A549 (cell line): ENCODE results near the gene VDR. TPM values are rescaled to one million over a fixed set of nuclear protein-coding genes. Genes with fewer than 3 reads are reported as not detected.

Source experiments
- ATAC-seq, 2 experiments: fragments of 200-7000 bp in 1 of 2; fragments of >200 bp in 1 of 2; cut with Nextera tagmentation in 1 of 2; cut with Tn5 transposase in 1 of 2; 3 replicates each; pipeline versions ENCODE4 v1.8.0 to v1.9.1; 2018 to 2020; ENCODE audit warnings: mild to moderate bottlenecking in 1 of 2, moderate library complexity in 1 of 2
- CTCF ChIA-PET: fragments of 300-600 bp; sonication (Branson Sonifier 250); formaldehyde crosslinking; extraction: SDS; loops from one replicate; lab custom pipeline; 2021; ENCODE audit warnings: antibody characterized with exemption, inconsistent platforms; lab: Yijun Ruan, JAX
- POLR2A ChIA-PET: fragments of 350-600 bp; formaldehyde crosslinking; extraction: SDS; loops from one replicate; lab custom pipeline; 2021; ENCODE audit warnings: antibody characterized with exemption, inconsistent platforms; lab: Yijun Ruan, JAX
- DNase-seq, 2 experiments: peaks; one replicate each; pipeline versions ENCODE4 v3.0.0 to v3.0.0-alpha.2; 2011 to 2016; ENCODE audit warnings: low read depth in 1 of 2, low spot score in 1 of 2
- FAIRE-seq: peaks from 2 replicates; lab custom pipeline; 2011; peaks lifted over from hg19 to GRCh38; lab: Jason Lieb, UNC
- H3K27ac ChIP-seq, 2 experiments: fragments of >200 bp; sonication (Bioruptor Twin); formaldehyde crosslinking; 3 replicates each; pipeline ENCODE4 v1.5.1; 2016 to 2017
- H3K4me1 ChIP-seq: fragments of >200 bp; sonication (Bioruptor Twin); formaldehyde crosslinking; 3 replicates; pipeline ENCODE4 v1.6.1; 2016
- H3K4me2 ChIP-seq: fragments of >200 bp; sonication (Bioruptor Twin); formaldehyde crosslinking; 3 replicates; pipeline ENCODE4 v1.6.1; 2016
- H3K4me3 ChIP-seq: fragments of >200 bp; sonication (Bioruptor Twin); formaldehyde crosslinking; 3 replicates; pipeline ENCODE4 v1.5.1; 2016
- H3K9me3 ChIP-seq: fragments of >200 bp; sonication (Bioruptor Twin); formaldehyde crosslinking; 3 replicates; pipeline ENCODE4 v1.6.1; 2016
- BHLHE40 ChIP-seq: IDR thresholded peaks from 2 replicates; pipeline ENCODE4 v1.6.1; 2012; ENCODE audit warnings: low read depth, low read length, inconsistent platforms
- CBX2 ChIP-seq: fragments of 200-600 bp; sonication (generic); IDR thresholded peaks from 2 replicates; pipeline ENCODE4 v1.6.1; 2016; ENCODE audit warnings: low read depth, mild to moderate bottlenecking, borderline replicate concordance
- CEBPB ChIP-seq, 2 experiments: fragments of >200 bp in 1 of 2; sonication (Bioruptor Twin) in 1 of 2; formaldehyde crosslinking in 1 of 2; IDR thresholded peaks; 2 replicates each; pipeline ENCODE4 v1.6.1; 2012 to 2016
- EHMT2 ChIP-seq: fragments of 200-600 bp; sonication (generic); IDR thresholded peaks from 2 replicates; pipeline ENCODE4 v1.6.1; 2016; ENCODE audit warnings: antibody characterized with exemption, low read depth, mild to moderate bottlenecking, moderate library complexity
- EP300 ChIP-seq, 2 experiments: fragments of >200 bp; sonication (Bioruptor Twin); formaldehyde crosslinking; IDR thresholded peaks; 2 replicates in 1 of 2; 3 replicates in 1 of 2; pipeline ENCODE4 v1.6.1; 2016 to 2017
- ESRRA ChIP-seq: fragments of 150-350 bp; IDR thresholded peaks from 2 replicates; pipeline ENCODE4 v1.6.1; 2014; ENCODE audit warnings: mild to moderate bottlenecking, low read length, borderline replicate concordance
- FOSB ChIP-seq: fragments of 250-450 bp; sonication (Bioruptor Pico); IDR thresholded peaks from 2 replicates; pipeline ENCODE4 v1.5.0; 2020; ENCODE audit warnings: mild to moderate bottlenecking, moderate library complexity
- FOSL2 ChIP-seq, 2 experiments: fragments of 450-650 bp in 1 of 2; fragments of >200 bp in 1 of 2; sonication (Bioruptor Twin) in 1 of 2; formaldehyde crosslinking; IDR thresholded peaks; 2 replicates each; pipeline versions ENCODE4 v1.5.0 to v1.6.1; 2016 to 2020; ENCODE audit warnings: mild to moderate bottlenecking in 1 of 2, moderate library complexity in 1 of 2
- HEYL ChIP-seq: fragments of 250-450 bp; sonication (Bioruptor Pico); IDR thresholded peaks from 2 replicates; pipeline ENCODE4 v1.8.0; 2021; ENCODE audit warnings: mild to moderate bottlenecking, moderate library complexity
- HOXB13 ChIP-seq: fragments of 250-450 bp; sonication (Bioruptor Pico); IDR thresholded peaks from 2 replicates; pipeline ENCODE4 v1.5.0; 2020; ENCODE audit warnings: low read depth, mild to moderate bottlenecking, moderate library complexity
- HOXB5 ChIP-seq: fragments of 250-450 bp; sonication (Bioruptor Pico); IDR thresholded peaks from 2 replicates; pipeline ENCODE4 v1.5.0; 2020; ENCODE audit warnings: mild to moderate bottlenecking, moderate library complexity
- JUNB ChIP-seq: fragments of >200 bp; sonication (Bioruptor Twin); formaldehyde crosslinking; IDR thresholded peaks from 2 replicates; pipeline ENCODE4 v1.6.1; 2016
- KDM1A ChIP-seq: fragments of 200-600 bp; sonication (generic); IDR thresholded peaks from 2 replicates; pipeline ENCODE4 v1.6.1; 2016; ENCODE audit warnings: low read depth, mild to moderate bottlenecking
- KDM5A ChIP-seq: fragments of 200-600 bp; sonication (generic); IDR thresholded peaks from 2 replicates; pipeline ENCODE4 v1.6.1; 2016; ENCODE audit warnings: antibody characterized with exemption, mild to moderate bottlenecking
- NFE2L2 ChIP-seq: fragments of 150-350 bp; conservative IDR thresholded peaks from 2 replicates; pipeline ENCODE4 v1.6.1; 2014; ENCODE audit warnings: low read length
- NR3C1 ChIP-seq: fragments of >200 bp; sonication (Bioruptor Twin); formaldehyde crosslinking; IDR thresholded peaks from 3 replicates; pipeline ENCODE4 v1.6.1; 2017
- RFX5 ChIP-seq: fragments of 450-650 bp; IDR thresholded peaks from 2 replicates; pipeline ENCODE4 v1.7.1; 2014; ENCODE audit warnings: antibody characterized with exemption, mild to moderate bottlenecking, moderate library complexity
- TFCP2L1 ChIP-seq: fragments of 250-450 bp; sonication (Bioruptor Pico); IDR thresholded peaks from 2 replicates; pipeline ENCODE4 v1.5.0; 2021; ENCODE audit warnings: mild to moderate bottlenecking
- ZC3H11A ChIP-seq: fragments of 450-650 bp; IDR thresholded peaks from 2 replicates; pipeline ENCODE4 v1.6.1; 2014; ENCODE audit warnings: antibody characterized with exemption, mild to moderate bottlenecking
- ZFP36 ChIP-seq: fragments of 450-650 bp; IDR thresholded peaks from 2 replicates; pipeline ENCODE4 v1.6.1; 2014; ENCODE audit warnings: borderline replicate concordance; ENCODE audit not compliant: partially characterized antibody
- WGBS: methylation state at CpG from one replicate; pipeline ENCODE4 v1.1.6; 2017; ENCODE audit errors: missing lambda C conversion rate; 5-methylcytosine and 5-hydroxymethylcytosine counted together
- polyA plus RNA-seq, 4 experiments: library from polyadenylated mRNA; depleted of rRNA in 3 of 4; stranded (reverse); fragments of >200 nt; fragmentation: RNase III in 1 of 4; extraction: RNeasy Plus Mini Kit Qiagen cat#74134 plus additional on column Dnase treatment in 1 of 4; gene quantifications; 2 replicates in 3 of 4; 3 replicates in 1 of 4; pipeline ENCODE4 v1.2.3, GENCODE V29; 2011 to 2017
- TF ChIP-seq, protein P1 (sequence below): IDR thresholded peaks from 2 replicates; pipeline ENCODE4 v1.6.1; 2012
- TF ChIP-seq, protein P2 (sequence below): IDR thresholded peaks from 2 replicates; pipeline ENCODE4 v1.6.1; 2012
- TF ChIP-seq, protein P3 (sequence below): fragments of 200-600 bp; sonication (generic); IDR thresholded peaks from 2 replicates; pipeline ENCODE4 v1.6.1; 2016; ENCODE audit warnings: antibody characterized with exemption, mild to moderate bottlenecking, moderate library complexity
- TF ChIP-seq, protein P4 (sequence below): IDR thresholded peaks from 2 replicates; pipeline ENCODE4 v1.6.1; 2012; ENCODE audit warnings: low read depth, borderline replicate concordance

Gene VDR
- polyA plus RNA-seq, 2 of the 4 experiments (the other 2 are of a cell fraction), result 1.9 to 2.1 TPM

DNA sequence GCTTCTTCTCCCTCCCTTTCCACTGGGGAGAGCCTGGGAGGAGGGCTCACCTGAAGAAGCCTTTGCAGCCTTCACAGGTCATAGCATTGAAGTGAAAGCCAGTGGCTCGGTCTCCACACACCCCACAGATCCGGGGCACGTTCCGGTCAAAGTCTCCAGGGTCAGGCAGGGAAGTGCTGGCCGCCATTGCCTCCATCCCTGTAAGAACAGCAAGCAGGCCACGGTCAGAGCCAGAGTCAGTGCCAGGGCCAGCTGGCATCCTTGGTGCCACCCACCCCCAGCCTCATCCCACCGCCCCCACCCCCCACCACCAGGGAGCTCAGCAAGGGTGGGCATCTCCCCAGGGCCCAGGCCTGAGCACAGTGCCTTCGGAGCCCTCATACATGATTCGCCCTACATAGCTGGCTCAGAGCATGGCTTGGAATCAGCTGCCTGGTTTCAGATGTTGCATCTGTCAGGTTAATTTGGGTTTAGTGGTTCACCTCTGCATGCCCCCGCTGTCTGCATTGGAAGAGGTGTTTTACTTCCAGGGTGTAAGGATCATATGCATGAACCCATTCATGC lies 25.8 kb downstream of the VDR start:
- ATAC-seq, result no peak
- H3K4me2 ChIP-seq, result no peak overlapping the region
- no peak for TF ChIP-seq BHLHE40
- no peak for TF ChIP-seq NFE2L2
- no peak for TF ChIP-seq JUNB
- TF ChIP-seq ZFP36, result no peak
- TF ChIP-seq, protein P1, sequence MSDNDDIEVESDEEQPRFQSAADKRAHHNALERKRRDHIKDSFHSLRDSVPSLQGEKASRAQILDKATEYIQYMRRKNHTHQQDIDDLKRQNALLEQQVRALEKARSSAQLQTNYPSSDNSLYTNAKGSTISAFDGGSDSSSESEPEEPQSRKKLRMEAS, result no peak
- no peak for TF ChIP-seq FOSB (CRISPR knock-in tag)
- TF ChIP-seq, protein P2, sequence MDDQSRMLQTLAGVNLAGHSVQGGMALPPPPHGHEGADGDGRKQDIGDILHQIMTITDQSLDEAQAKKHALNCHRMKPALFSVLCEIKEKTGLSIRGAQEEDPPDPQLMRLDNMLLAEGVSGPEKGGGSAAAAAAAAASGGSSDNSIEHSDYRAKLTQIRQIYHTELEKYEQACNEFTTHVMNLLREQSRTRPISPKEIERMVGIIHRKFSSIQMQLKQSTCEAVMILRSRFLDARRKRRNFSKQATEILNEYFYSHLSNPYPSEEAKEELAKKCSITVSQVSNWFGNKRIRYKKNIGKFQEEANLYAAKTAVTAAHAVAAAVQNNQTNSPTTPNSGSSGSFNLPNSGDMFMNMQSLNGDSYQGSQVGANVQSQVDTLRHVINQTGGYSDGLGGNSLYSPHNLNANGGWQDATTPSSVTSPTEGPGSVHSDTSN, result no peak
- no peak for TF ChIP-seq EP300 (IDR thresholded peaks at IDR 0.05)
- no peak for TF ChIP-seq ZC3H11A
- TF ChIP-seq KDM5A, result no peak
- TF ChIP-seq, all 56 proteins: peak for 0
- H3K4me3 ChIP-seq, result no peak overlapping the region
- no peak for DNase-seq
- H3K9me3 ChIP-seq, result no peaks in the 10 kb centered on the region
- H3K27ac ChIP-seq, result no peak overlapping the region
- no peak for FAIRE-seq
- CTCF ChIA-PET, result interaction anchor here (0.7 to 2.6 kb wide), 5 partner anchors 9 to 137 kb away, joined by 3 to 16 read pairs (median 5); partner anchors contain the start of gene VDR
- WGBS, result 88% methylated on average over 9 of the region's 10 CpGs
- peaks cover 9% of the 10 kb centered on the region; the same call in 1 of the 3 replicates for H3K4me1 ChIP-seq
- POLR2A ChIA-PET, result no interaction called here

DNA sequence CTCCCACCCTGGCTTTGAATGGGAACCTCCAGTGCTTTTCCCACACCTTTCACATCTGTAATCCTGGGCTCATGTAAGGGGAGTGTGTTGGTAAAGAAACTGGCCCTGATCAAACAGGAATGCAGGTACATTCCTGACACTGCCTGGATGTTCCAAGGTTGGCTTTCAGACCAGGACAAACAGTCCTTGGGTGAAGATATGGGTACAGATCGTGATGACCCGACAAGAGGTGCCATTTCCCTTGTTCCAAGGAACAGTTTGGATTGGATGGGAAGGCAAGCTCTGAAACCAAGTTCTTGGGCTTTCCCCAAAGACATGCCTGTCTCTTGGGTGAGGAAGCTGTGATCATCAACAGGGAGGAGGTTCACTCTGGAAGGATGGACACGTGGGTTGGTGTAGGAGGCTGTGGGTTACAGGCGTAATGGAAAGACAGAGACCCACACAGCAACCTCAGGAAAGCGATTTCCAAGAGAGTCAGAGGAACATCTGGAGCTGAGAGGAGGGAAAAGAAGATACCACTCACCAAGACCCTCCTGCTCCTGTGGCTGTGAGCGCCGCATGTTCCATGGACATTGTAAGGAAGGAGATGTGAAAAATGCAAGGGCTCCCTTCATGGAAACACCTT lies 26.4 kb downstream of the VDR start:
- 75% methylated on average over 7 of the region's 7 CpGs for WGBS
- TF ChIP-seq, protein P3, sequence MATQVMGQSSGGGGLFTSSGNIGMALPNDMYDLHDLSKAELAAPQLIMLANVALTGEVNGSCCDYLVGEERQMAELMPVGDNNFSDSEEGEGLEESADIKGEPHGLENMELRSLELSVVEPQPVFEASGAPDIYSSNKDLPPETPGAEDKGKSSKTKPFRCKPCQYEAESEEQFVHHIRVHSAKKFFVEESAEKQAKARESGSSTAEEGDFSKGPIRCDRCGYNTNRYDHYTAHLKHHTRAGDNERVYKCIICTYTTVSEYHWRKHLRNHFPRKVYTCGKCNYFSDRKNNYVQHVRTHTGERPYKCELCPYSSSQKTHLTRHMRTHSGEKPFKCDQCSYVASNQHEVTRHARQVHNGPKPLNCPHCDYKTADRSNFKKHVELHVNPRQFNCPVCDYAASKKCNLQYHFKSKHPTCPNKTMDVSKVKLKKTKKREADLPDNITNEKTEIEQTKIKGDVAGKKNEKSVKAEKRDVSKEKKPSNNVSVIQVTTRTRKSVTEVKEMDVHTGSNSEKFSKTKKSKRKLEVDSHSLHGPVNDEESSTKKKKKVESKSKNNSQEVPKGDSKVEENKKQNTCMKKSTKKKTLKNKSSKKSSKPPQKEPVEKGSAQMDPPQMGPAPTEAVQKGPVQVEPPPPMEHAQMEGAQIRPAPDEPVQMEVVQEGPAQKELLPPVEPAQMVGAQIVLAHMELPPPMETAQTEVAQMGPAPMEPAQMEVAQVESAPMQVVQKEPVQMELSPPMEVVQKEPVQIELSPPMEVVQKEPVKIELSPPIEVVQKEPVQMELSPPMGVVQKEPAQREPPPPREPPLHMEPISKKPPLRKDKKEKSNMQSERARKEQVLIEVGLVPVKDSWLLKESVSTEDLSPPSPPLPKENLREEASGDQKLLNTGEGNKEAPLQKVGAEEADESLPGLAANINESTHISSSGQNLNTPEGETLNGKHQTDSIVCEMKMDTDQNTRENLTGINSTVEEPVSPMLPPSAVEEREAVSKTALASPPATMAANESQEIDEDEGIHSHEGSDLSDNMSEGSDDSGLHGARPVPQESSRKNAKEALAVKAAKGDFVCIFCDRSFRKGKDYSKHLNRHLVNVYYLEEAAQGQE, result no peak
- TF ChIP-seq CBX2, result no peak
- TF ChIP-seq BHLHE40, result no peak
- no peak for TF ChIP-seq FOSL2 (IDR thresholded peaks at IDR 0.05)
- no peak for TF ChIP-seq FOSL2 (CRISPR knock-in tag; IDR thresholded peaks at IDR 0.05)
- TF ChIP-seq TFCP2L1, result no peak
- TF ChIP-seq CEBPB (IDR thresholded peaks at IDR 0.05), result no peak
- TF ChIP-seq, all 56 proteins: peak for 0
- Histone ChIP-seq H3K27ac (no peak overlapping the region), H3K9me3 (no peaks in the 10 kb centered on the region), H3K4me1 (peaks cover 9% of the 10 kb centered on the region; the same call in 1 of the 3 replicates), H3K4me3 (no peak overlapping the region), H3K4me2 (no peak overlapping the region)
- FAIRE-seq (no peak), DNase-seq (no peak), ATAC-seq (no peak)
- POLR2A ChIA-PET, result no interaction called here
- CTCF ChIA-PET, result interaction anchor here (0.7 to 2.6 kb wide), 4 partner anchors 9 to 26 kb away, joined by 3 to 16 read pairs (median 4); partner anchors contain the start of gene VDR

DNA sequence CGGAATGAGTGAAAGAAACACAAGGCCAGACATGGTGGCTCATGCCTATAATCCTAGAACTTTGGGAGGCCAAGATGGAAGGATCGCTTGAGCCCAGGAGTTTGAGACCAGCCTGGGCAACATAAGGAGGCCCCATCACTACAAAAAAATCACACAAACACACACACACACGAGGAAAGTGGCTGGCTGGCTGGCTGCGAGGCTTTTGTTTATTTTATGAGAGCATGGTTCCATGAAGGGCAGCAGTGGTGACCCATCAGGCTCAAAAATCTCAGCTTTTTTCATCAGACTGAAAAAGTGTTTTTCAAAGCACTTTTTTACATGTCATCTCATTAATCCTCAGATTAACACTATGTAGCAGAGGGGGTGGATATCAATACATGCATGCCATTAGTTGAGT lies 27.7 kb downstream of the VDR start:
- DNase-seq, result no peak
- Histone ChIP-seq H3K4me3 (no peak overlapping the region), H3K4me1 (peaks cover 3% of the 10 kb centered on the region; the same call in 1 of the 3 replicates), H3K4me2 (no peak overlapping the region), H3K27ac (no peak overlapping the region), H3K9me3 (no peaks in the 10 kb centered on the region)
- FAIRE-seq, result no peak
- TF ChIP-seq EHMT2, result no peak
- no peak for TF ChIP-seq HOXB5
- TF ChIP-seq HEYL (CRISPR knock-in tag), result no peak
- no peak for TF ChIP-seq ESRRA
- no peak for TF ChIP-seq HOXB13 (CRISPR knock-in tag)
- no peak for TF ChIP-seq NR3C1
- no peak for TF ChIP-seq ZC3H11A
- TF ChIP-seq KDM1A, result no peak
- TF ChIP-seq RFX5, result no peak
- TF ChIP-seq, protein P4, sequence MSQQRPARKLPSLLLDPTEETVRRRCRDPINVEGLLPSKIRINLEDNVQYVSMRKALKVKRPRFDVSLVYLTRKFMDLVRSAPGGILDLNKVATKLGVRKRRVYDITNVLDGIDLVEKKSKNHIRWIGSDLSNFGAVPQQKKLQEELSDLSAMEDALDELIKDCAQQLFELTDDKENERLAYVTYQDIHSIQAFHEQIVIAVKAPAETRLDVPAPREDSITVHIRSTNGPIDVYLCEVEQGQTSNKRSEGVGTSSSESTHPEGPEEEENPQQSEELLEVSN, result no peak
- no peak for TF ChIP-seq KDM5A
- CTCF ChIA-PET, result no interaction called here
- ATAC-seq, result no peak
- 65% methylated on average over 4 of the region's 4 CpGs for WGBS
- POLR2A ChIA-PET, result no interaction called here
